Subcutaneous abdominal adipose tissue (tissue), 5 donors: ENCODE measurements around the gene LIPJ.

ENCODE experiments used
- H3K27ac ChIP-seq: one replicate; pipeline ENCODE4 v1.7.0; 2013; ENCODE audit warnings: low read depth, mild to moderate bottlenecking, inconsistent platforms, low read length, moderate library complexity
- H3K27me3 ChIP-seq, 5 donors: one replicate each; pipeline ENCODE4 v1.7.0; 2013; ENCODE audit warnings: low read length in 5 of 5, inconsistent platforms in 1 of 5; ENCODE audit not compliant: control insufficient read depth in 5 of 5, insufficient read depth in 4 of 5
- H3K36me3 ChIP-seq, 5 donors: one replicate each; pipeline ENCODE4 v1.7.0; 2013; ENCODE audit warnings: low read length in 5 of 5; ENCODE audit not compliant: control insufficient read depth in 5 of 5, insufficient read depth in 5 of 5
- H3K4me1 ChIP-seq, 5 donors: one replicate each; pipeline ENCODE4 v1.7.0; 2013; ENCODE audit warnings: low read length in 5 of 5, mild to moderate bottlenecking in 3 of 5, moderate library complexity in 1 of 5; ENCODE audit not compliant: control insufficient read depth in 5 of 5, insufficient read depth in 5 of 5
- H3K4me3 ChIP-seq, 5 donors: one replicate each; pipeline ENCODE4 v1.7.0; 2013; ENCODE audit warnings: low read length in 5 of 5, low read depth in 1 of 5
- H3K9ac ChIP-seq, 5 donors: one replicate each; pipeline ENCODE4 v1.7.0; 2013; ENCODE audit warnings: low read length in 5 of 5, mild to moderate bottlenecking in 4 of 5, moderate library complexity in 3 of 5
- H3K9me3 ChIP-seq, 5 donors: one replicate each; pipeline ENCODE4 v1.7.0; 2013; ENCODE audit warnings: low read length in 5 of 5; ENCODE audit not compliant: control insufficient read depth in 5 of 5
- donor health status: healthy.
- donor health status: healthy.
- donor health status: healthy.
- donor health status: healthy.
- donor health status: healthy.

The LIPJ gene

GRCh38 chr10:88586462-88586861 lies at the start of gene LIPJ:
TSS of gene LIPJ (plus strand) at chr10:88586762. CDS start at chr10:88590688, 3,926 bp downstream.
- Histone ChIP-seq H3K4me1 (peaks cover 2 to 13% (median 11%) of the 10 kb centered on the region in 5 donors), H3K36me3 (peaks cover 0 to 2% (median 0%) of the 10 kb centered on the region in 5 donors), H3K9ac (no peak within 1 kb of the TSS), H3K27ac (no peak within 1 kb of the TSS), H3K4me3 (no peak within 1 kb of the TSS), H3K27me3 (no peaks in the 10 kb centered on the region), H3K9me3 (no peaks in the 10 kb centered on the region)

- no peak overlapping the region for H3K4me3 ChIP-seq
- H3K4me1 ChIP-seq: peaks cover 0 to 36% (median 10%) of the 10 kb centered on the region in 5 donors
- H3K9me3 ChIP-seq: no peaks in the 10 kb centered on the region
- no peaks in the 10 kb centered on the region for H3K36me3 ChIP-seq
- H3K27ac ChIP-seq: peak overlapping the region; percentile 78
- H3K9ac ChIP-seq: no peak overlapping the region
- H3K27me3 ChIP-seq: no peaks in the 10 kb centered on the region
Measured at GRCh38 chr10:88537322-88537721, 49.2 kb upstream of the LIPJ start.

- peaks cover 0 to 36% (median 10%) of the 10 kb centered on the region in 5 donors for H3K4me1 ChIP-seq
- no peak overlapping the region for H3K4me3 ChIP-seq
- H3K27me3 ChIP-seq: no peaks in the 10 kb centered on the region
- H3K9me3 ChIP-seq: no peaks in the 10 kb centered on the region
- H3K9ac ChIP-seq: no peak overlapping the region
- no peaks in the 10 kb centered on the region for H3K36me3 ChIP-seq
- peak overlapping the region; percentile 78 for H3K27ac ChIP-seq
Measured at GRCh38 chr10:88538048-88538447, 48.5 kb upstream of the LIPJ start.

- Histone ChIP-seq H3K27me3 (no peaks in the 10 kb centered on the region), H3K9me3 (no peaks in the 10 kb centered on the region), H3K4me3 (no peak overlapping the region), H3K9ac (no peak overlapping the region), H3K36me3 (no peaks in the 10 kb centered on the region), H3K27ac (no peak overlapping the region), H3K4me1 (peaks cover 0 to 36% (median 10%) of the 10 kb centered on the region in 5 donors)
Measured at GRCh38 chr10:88540351-88540750, 46.2 kb upstream of the LIPJ start.

- peaks cover 0 to 36% (median 10%) of the 10 kb centered on the region in 5 donors for H3K4me1 ChIP-seq
- no peaks in the 10 kb centered on the region for H3K9me3 ChIP-seq
- no peak overlapping the region for H3K27ac ChIP-seq
- no peaks in the 10 kb centered on the region for H3K36me3 ChIP-seq
- H3K9ac ChIP-seq: no peak overlapping the region
- no peak overlapping the region for H3K4me3 ChIP-seq
- no peaks in the 10 kb centered on the region for H3K27me3 ChIP-seq
Measured at GRCh38 chr10:88541116-88541626, 45.4 kb upstream of the LIPJ start.

- H3K9me3 ChIP-seq: no peaks in the 10 kb centered on the region
- H3K4me1 ChIP-seq: peaks cover 0 to 35% (median 9%) of the 10 kb centered on the region in 5 donors
- H3K27ac ChIP-seq: no peak overlapping the region
- no peaks in the 10 kb centered on the region for H3K36me3 ChIP-seq
- H3K9ac ChIP-seq: no peak overlapping the region
- H3K27me3 ChIP-seq: no peaks in the 10 kb centered on the region
- H3K4me3 ChIP-seq: no peak overlapping the region
Measured at GRCh38 chr10:88542522-88542921, 44.0 kb upstream of the LIPJ start.

GRCh38 chr10:88544140-88544870 lies 42.3 kb upstream of the LIPJ start:
- Histone ChIP-seq H3K4me3 (no peak overlapping the region), H3K27ac (no peak overlapping the region), H3K4me1 (peaks cover 0 to 21% (median 8%) of the 10 kb centered on the region in 5 donors), H3K9me3 (no peaks in the 10 kb centered on the region), H3K9ac (no peak overlapping the region), H3K36me3 (no peaks in the 10 kb centered on the region), H3K27me3 (no peaks in the 10 kb centered on the region)

- no peaks in the 10 kb centered on the region for H3K36me3 ChIP-seq
Measured at GRCh38 chr10:88545359-88545758, 41.2 kb upstream of the LIPJ start.

GRCh38 chr10:88546497-88546896 lies 40.1 kb upstream of the LIPJ start:
- no peak overlapping the region for H3K4me3 ChIP-seq
- H3K4me1 ChIP-seq: peaks cover 0 to 9% (median 5%) of the 10 kb centered on the region in 5 donors
- no peak overlapping the region for H3K27ac ChIP-seq
- H3K27me3 ChIP-seq: no peaks in the 10 kb centered on the region
- no peaks in the 10 kb centered on the region for H3K36me3 ChIP-seq
- H3K9me3 ChIP-seq: no peaks in the 10 kb centered on the region
- no peak overlapping the region for H3K9ac ChIP-seq

More at GRCh38 chr10:88545359-88545758, 41.2 kb upstream of the LIPJ start:
- no peak overlapping the region for H3K9ac ChIP-seq
- no peaks in the 10 kb centered on the region for H3K27me3 ChIP-seq
- no peak overlapping the region for H3K4me3 ChIP-seq
- no peaks in the 10 kb centered on the region for H3K9me3 ChIP-seq
- no peak overlapping the region for H3K27ac ChIP-seq
- peaks cover 0 to 17% (median 8%) of the 10 kb centered on the region in 5 donors for H3K4me1 ChIP-seq

- Histone ChIP-seq H3K27ac (no peak overlapping the region), H3K4me3 (no peak overlapping the region), H3K9ac (no peak overlapping the region), H3K4me1 (peaks cover 0 to 6% (median 0%) of the 10 kb centered on the region in 5 donors), H3K36me3 (no peaks in the 10 kb centered on the region), H3K27me3 (no peaks in the 10 kb centered on the region), H3K9me3 (no peaks in the 10 kb centered on the region)
Measured at GRCh38 chr10:88551246-88551645, 35.3 kb upstream of the LIPJ start.
